Activated CD4-positive, alpha-beta T cell treated with anti-CD3 and anti-CD28 coated beads for 48 hours (primary cell): Measurements from ENCODE around the gene RAB3C.

Source experiments
- DNase-seq: peaks from one replicate; pipeline ENCODE4 v3.0.0-alpha.2; 2020

Gene RAB3C

GRCh38 chr5:58606064-58606463, 23.2 kb downstream of the RAB3C start:
- DNase-seq: no peak

- DNase-seq: no peak
Observed at GRCh38 chr5:58615972-58616371, 33.1 kb downstream of the RAB3C start.

- DNase-seq: no peak
Observed at GRCh38 chr5:58617241-58617640, 34.4 kb downstream of the RAB3C start.

- no peak for DNase-seq
Observed at GRCh38 chr5:58620336-58620735, 37.5 kb downstream of the RAB3C start.

GRCh38 chr5:58622936-58623871, 40.3 kb downstream of the RAB3C start:
- no peak for DNase-seq

GRCh38 chr5:58628626-58629025, 45.8 kb downstream of the RAB3C start:
- no peak for DNase-seq

DNA sequence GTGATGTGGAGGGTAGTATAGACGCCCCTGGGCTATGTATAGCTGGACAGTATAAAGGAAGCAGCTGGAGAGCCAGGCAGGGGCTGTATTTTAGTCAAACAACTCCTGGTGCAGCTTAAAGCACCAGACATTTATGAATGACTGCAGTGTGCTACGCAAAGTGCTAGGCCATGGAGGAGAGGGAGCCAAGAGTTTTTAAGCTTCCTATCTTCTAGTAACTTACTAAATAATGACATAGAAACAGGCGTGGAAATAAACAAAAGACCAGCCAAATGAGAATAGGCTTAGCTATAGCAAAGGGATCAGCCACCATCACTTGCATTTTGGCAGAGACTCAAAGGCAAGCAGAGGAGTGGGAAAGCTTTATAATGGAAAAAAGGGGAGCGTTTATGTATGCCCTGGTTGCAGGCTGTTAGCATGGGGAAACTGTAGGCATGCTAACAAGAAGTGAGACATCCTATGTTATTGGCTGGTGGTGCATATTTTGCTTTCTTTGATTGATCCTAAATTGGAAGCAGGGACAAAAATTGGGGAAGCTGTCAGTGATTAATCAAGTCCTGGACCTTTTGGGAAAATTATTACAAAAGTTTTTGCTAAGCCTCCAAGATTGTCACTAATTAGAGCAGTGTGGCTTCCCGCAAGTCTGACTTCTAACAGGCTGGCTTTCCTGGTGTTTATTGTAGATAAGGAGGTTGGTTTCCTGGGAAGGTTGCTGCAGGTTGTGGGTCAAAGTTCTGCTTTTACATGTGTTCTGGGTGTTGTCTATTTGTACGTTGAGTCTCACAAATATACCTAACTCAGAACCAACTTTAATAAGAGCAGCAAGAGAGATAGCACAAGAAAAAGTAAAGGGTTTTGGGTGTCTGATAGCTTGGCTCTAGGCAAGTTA, 46.6 kb downstream of the RAB3C start:
- no peak for DNase-seq

DNA sequence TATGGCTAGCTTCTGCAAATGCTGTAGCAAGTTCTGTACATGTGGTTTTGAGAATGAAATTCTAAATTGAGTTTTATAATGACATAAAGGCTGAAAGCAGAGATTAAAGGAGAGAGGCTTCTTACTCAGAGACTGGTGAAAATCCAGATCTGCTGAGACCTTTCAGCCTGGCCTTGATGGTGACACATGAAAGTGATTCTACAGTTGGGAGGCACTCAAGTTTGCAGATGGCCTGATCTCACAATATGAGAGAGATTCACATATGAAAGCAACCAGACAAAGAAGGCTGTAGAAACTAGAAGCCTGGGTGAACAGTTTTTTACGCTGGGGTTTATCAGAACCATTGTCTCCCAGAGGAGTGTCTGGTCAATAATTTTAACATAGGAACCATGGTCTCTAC, 49.0 kb downstream of the RAB3C start:
- DNase-seq: no peak

GRCh38 chr5:58635416-58635815, 52.5 kb downstream of the RAB3C start:
- DNase-seq: no peak

DNA sequence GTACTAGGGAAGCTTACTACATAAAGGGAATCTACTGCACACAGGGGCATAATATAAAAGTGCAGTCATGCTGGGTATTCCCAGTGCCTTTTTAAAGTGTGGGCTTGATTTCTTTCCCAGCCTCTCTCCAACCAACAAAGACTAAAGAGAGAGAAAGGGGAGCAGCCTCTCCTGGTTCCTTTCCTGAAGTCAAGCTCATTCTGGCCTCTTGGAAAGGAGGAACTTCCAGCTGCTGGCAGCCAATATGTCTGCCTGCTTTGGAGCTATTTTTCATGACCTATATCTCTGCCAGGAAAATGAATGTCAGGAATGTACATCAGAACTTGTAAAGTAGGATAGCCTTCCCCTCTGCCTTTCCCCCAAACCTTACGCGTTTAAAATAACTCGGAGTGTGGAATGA, 57.1 kb downstream of the RAB3C start:
- DNase-seq: no peak

- no peak for DNase-seq
Observed at GRCh38 chr5:58641533-58641932, 58.7 kb downstream of the RAB3C start.

GRCh38 chr5:58648846-58649245, 66.0 kb downstream of the RAB3C start:
- no peak for DNase-seq

GRCh38 chr5:58649716-58650115, 66.8 kb downstream of the RAB3C start:
- no peak for DNase-seq

DNA sequence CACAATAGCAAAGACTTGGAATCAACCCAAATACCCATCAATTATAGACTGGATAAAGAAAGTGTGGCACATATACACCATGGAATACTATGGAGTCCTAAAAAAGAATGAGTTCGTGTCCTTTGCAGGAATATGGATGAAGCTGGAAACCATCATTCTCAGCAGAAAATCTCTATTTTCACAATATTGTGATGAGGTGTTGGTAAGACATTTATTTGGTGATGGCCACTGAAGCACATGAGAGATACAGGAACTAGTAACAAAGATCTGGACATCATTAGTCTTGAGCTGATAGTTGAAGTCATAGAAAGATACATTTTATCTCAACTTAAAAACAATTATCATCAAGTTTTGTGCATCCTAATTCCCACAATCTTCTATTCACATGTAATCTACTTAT, 70.6 kb downstream of the RAB3C start:
- DNase-seq: no peak

GRCh38 chr5:58666141-58666540, 83.3 kb downstream of the RAB3C start:
- no peak for DNase-seq

- no peak for DNase-seq
Observed at GRCh38 chr5:58666598-58667581, 84.0 kb downstream of the RAB3C start.

DNA sequence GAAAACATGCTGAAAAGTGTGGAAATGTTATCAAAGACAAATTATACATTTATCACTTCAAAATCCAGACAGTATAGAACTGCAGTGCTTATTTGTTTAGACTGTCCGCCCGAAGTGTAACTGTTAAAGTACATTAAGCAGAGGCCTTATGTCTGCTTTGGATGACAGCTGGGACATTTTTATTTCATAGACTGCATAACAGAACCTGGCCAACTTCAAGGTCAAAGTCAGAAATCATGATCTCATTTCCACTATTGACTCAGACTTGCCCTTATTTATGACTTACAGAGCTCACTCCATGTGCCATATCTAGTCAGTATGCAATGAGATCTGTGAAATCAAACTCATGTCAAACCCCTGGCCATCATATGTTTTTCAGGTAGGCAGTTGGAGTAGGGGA, 87.7 kb downstream of the RAB3C start:
- DNase-seq: no peak

- no peak for DNase-seq
Observed at GRCh38 chr5:58671155-58671554, 88.3 kb downstream of the RAB3C start.

DNA sequence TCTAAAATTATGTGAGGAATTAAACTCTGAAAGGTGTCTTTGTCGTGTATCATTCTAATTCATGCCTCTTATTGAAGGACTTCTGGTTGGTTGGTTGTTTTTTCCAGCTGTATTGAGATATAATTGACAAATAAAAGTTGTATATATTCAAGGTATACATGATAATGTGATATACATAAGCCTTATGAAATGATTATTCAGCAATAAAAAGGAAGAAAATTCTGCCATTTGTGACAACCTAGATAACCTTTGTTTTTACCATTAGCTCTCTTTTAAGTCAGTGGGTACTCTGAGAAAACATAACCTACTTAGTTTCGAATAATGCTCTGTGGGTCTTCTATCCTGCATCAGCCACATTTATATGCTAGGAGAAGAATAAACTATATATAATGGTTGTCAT, 89.6 kb downstream of the RAB3C start:
- DNase-seq: no peak

DNA sequence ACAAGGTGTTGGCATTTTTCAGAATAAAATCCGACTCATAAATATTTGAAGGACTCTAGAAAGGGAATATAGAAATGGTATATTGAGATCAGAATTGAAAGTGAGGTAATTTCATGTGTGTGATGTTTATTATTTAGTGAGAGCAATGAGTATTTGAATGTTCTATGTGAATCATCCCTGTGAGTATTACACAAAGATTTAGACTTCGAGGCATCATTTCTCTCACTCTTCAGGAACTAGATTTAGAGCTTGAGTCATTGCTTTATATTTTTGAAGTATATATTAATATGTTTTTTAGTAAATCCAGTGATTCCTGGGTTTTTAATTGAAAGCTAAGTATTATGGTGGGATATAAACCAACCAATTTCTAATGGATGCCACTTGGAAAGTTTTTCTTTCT, 91.2 kb downstream of the RAB3C start:
- DNase-seq: no peak

GRCh38 chr5:58674711-58675110, 91.8 kb downstream of the RAB3C start:
- DNase-seq: no peak

GRCh38 chr5:58675341-58675740, 92.5 kb downstream of the RAB3C start:
- no peak for DNase-seq

GRCh38 chr5:58677650-58678049, 94.8 kb downstream of the RAB3C start:
- no peak for DNase-seq
